Nucleus accumbens (tissue), 56 donors: ENCODE results near the gene ATRIP.

ENCODE experiments used
- DNase-seq, 56 donors: peaks; one replicate each; lab custom pipeline; 2025; lab: John Stamatoyannopoulos, UW

The ATRIP gene

GRCh38 chr3:48409291-48410201, 37.0 kb upstream of the ATRIP start:
- no peak for DNase-seq

- DNase-seq: no peak
These were observed 36.1 kb upstream of the ATRIP start for GRCh38 chr3:48410205-48411040.

- DNase-seq: no peak
These were observed 35.4 kb upstream of the ATRIP start for GRCh38 chr3:48411041-48411588.

DNA sequence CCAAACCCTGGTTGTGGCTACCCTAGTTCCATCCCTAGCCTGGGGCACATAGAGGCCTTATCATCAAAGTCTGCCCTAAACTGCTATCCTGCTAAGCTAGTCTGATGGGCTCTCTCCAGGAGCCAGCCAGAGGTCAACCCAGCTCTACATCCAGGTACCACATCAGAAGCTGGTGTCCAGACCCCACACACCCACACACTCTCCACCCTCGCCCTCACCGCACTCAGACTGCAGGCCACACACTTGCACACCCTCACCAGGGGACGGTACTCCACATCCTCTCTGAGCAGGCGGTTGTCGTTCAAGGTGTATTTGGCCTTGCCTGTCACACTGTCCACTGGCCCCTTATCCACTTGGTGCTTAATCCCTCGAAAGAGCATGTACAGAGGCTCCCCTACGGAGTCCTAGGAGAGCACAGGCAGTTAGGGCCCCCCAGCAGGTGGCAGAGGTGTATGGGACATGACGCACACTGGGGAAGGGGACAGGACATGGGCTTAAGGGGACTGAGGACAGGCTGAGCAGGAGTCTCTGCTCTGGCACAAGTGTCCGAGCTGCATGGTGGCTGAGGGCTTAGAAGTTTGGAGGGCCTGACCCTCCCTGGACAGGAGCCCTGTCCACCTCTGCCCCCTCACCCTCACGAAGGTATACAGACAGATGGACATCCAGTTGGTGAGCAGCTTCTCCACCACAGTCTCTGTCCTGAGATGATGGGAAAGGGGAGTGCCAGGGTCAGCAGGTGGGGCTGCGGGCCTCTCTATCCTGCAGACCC, 34.7 kb upstream of the ATRIP start:
- DNase-seq: no peak

- DNase-seq: no peak
These were observed 34.0 kb upstream of the ATRIP start for GRCh38 chr3:48412375-48413001.

- DNase-seq: no peak
These were observed 33.5 kb upstream of the ATRIP start for GRCh38 chr3:48413086-48413485.

- DNase-seq: no peak
These were observed 32.9 kb upstream of the ATRIP start for GRCh38 chr3:48413611-48414010.

- DNase-seq: peak in 41 of 56 donors; percentile 13 to 71 (median 39)
These were observed 31.9 kb upstream of the ATRIP start for GRCh38 chr3:48414376-48415250.

DNA sequence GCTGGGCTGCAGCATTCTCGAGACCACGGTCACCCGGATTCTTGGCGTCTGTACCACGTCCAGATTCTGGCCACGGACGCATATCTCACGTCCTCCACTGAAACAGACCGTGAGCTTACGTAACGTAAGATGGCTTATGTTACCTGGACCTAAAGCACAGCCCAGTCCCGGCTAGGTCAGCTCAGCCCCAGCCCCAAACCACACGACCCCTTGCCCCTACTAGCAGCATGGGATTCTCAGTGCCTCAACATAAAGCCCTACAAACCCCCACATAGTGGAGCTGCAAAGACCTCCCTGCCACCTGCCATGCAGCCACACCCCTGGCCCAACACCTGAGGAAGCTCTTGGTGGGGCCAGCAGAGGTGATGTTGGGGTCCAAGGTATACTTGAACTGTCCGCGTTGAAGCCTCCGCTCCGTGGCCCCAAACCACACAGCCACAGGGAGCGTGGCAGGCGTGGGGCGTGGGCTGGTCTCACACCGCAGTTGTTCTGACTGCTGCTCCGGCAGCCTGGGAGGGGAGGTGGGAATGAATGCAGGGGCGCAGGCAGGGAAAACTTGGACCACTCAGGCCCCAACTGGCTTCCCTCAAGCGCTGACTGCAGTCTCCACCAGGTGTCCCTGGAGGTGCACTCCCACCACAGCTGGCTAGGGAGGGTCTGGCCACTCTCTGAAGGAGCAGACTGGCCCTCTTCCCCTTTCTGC, 31.1 kb upstream of the ATRIP start:
- no peak for DNase-seq

DNA sequence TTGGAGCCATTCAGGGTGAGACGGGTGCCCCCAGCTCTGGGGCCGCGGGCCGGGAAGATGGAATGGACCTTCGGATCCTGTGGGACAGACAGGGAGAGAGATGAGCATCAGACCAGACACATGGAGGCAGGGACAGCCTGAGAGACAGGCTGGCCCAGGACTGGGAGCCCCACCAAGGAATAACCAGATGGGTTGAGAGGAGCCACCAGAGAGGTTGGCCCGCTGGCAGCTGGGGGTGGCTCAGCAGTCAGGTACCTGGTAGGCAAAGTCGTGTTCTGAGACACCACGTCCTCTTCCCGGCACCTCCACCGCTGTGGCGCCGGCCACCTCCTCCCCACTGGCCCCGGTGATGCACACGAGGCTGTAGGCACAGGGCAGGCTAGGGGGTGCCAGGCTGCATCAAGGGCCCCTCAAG, 30.4 kb upstream of the ATRIP start:
- no peak for DNase-seq

DNA sequence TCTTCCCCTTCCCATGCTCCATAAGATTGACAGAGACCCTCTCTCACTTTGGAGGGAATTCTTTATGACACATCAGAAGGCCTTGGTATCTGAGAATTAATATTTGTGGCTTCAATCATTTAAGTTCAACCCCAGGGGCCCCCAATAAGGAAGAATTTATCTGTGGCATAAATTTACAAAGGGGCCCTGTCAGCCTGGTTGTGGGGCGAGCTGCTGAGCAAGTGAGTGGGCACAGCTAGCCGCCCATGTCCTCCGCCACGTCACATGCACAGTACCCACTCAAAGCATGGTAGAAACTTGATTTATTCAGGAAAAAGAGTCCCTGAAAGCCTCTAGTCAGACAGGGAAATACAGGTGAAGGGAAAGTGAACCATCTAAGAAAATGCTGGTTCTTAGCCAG, 30.0 kb upstream of the ATRIP start:
- no peak for DNase-seq

GRCh38 chr3:48417529-48418108, 28.9 kb upstream of the ATRIP start:
- no peak for DNase-seq

GRCh38 chr3:48418140-48418539, 28.4 kb upstream of the ATRIP start:
- no peak for DNase-seq

DNA sequence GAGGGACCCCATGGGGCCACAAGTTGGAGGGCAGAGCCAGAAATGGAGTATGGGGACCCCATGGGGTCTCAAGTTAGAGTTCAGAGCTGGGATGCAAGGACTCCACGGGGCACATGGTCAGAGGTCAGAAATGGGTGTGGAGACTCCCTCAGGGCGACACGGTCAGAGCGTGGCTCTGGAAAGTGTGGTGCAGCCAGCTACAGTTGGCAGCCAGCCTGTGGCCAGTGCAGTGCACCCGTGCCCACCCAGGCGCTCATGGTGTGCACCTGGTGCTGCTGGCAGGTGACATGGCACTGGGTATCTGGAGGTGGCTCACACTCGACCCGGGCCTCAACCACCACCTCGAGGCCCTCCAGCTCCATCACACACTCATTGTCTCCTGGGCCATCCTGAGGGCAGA, 27.9 kb upstream of the ATRIP start:
- no peak for DNase-seq

DNA sequence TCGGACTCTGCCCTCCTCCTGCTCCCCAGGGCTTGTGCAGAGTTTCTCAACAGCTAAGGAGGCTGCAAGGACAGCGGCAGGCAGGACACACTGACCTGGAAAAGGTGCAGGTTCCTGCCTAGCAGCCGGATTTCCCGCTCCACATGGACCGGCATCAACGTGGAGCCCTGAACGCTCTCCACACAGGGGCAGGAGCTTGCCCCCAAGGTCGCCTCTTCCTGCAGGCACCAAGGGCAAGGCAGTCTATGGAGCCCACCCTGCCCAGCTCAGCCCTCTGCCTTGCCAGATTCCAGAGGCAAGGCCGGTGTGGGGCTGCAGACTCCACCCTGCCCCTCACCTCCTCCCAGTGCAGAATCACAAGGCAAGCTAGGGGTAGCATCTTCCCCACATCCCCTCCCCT, 27.4 kb upstream of the ATRIP start:
- DNase-seq: no peak

- DNase-seq: no peak
These were observed 26.9 kb upstream of the ATRIP start for GRCh38 chr3:48419597-48419996.

- DNase-seq: no peak
These were observed 26.0 kb upstream of the ATRIP start for GRCh38 chr3:48420561-48420960.

GRCh38 chr3:48422272-48422671, 24.3 kb upstream of the ATRIP start:
- DNase-seq: no peak
